Astrocyte of the spinal cord (primary cell): ENCODE results near the gene NR2F1.

Source experiments
- DNase-seq: peaks from one replicate; pipeline ENCODE4 v3.0.0; 2011; ENCODE audit warnings: low read depth, low spot score
- H3K4me3 ChIP-seq: 2 replicates; pipeline ENCODE4 v1.5.1; 2011; ENCODE audit warnings: low read depth, mild to moderate bottlenecking, low read length, moderate library complexity
- in situ Hi-C: cut with HindIII; loops from 2 replicates; pipeline ENCODE4 v1.10.0; 2017; ENCODE audit warnings: low sequenced_read_pairs
- TF ChIP-seq, protein P1 (sequence below): IDR thresholded peaks from 2 replicates; pipeline ENCODE4 v1.5.1; 2012; ENCODE audit warnings: low read depth, mild to moderate bottlenecking, low read length, inconsistent platforms

Gene NR2F1

DNA sequence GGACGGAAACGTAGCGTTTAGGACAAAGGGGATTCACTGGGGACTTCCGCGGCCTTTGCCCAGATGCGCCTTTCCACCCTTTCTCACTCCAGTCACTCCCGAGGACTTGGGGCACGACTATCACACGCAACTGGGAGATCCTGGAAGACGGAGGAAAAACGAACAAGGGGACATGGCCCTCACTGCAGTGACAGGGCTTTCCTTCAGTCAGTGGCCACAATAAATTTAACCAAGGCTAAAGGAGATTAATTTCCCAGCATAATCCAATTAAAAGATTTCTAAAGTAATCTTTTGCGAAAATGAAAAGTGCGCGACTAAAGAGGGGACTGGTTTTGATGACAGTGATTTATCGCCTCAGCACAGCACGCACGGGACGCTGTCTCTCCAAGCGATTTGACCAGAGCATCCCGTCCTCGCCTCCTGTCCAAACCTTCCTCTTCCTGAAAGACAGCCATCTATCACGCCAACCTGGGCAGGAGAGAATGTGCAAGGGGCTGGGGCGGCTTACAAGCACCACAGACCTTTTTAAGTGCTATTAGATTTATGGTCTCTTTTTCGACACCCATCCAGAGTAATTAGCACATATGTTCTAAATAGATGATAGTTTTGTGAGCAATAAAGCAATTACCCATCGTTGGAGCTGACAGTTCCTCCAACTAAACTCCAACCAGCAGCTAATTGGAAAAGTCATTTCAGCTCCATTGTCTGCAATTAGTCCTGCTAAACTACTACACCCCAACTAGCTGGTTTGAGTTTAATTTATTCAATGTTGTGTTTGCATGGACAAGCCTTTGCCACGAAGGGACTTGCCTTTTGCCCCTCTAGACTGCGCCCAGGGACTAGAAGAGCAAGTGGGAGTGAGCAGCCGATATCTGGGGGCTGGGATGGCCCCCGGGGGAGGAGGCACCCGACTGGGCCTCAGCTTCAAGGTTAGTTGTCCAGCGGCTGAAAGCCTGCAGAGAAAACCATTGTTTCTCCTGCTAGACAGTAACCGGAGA is 9.4 kb upstream of the NR2F1 start:
- TF ChIP-seq, protein P1, sequence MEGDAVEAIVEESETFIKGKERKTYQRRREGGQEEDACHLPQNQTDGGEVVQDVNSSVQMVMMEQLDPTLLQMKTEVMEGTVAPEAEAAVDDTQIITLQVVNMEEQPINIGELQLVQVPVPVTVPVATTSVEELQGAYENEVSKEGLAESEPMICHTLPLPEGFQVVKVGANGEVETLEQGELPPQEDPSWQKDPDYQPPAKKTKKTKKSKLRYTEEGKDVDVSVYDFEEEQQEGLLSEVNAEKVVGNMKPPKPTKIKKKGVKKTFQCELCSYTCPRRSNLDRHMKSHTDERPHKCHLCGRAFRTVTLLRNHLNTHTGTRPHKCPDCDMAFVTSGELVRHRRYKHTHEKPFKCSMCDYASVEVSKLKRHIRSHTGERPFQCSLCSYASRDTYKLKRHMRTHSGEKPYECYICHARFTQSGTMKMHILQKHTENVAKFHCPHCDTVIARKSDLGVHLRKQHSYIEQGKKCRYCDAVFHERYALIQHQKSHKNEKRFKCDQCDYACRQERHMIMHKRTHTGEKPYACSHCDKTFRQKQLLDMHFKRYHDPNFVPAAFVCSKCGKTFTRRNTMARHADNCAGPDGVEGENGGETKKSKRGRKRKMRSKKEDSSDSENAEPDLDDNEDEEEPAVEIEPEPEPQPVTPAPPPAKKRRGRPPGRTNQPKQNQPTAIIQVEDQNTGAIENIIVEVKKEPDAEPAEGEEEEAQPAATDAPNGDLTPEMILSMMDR, result no peak
- in situ Hi-C loops, result no loop called here
- peak overlapping the region; percentile 12 for H3K4me3 ChIP-seq
- peak; percentile 56 for DNase-seq

DNA sequence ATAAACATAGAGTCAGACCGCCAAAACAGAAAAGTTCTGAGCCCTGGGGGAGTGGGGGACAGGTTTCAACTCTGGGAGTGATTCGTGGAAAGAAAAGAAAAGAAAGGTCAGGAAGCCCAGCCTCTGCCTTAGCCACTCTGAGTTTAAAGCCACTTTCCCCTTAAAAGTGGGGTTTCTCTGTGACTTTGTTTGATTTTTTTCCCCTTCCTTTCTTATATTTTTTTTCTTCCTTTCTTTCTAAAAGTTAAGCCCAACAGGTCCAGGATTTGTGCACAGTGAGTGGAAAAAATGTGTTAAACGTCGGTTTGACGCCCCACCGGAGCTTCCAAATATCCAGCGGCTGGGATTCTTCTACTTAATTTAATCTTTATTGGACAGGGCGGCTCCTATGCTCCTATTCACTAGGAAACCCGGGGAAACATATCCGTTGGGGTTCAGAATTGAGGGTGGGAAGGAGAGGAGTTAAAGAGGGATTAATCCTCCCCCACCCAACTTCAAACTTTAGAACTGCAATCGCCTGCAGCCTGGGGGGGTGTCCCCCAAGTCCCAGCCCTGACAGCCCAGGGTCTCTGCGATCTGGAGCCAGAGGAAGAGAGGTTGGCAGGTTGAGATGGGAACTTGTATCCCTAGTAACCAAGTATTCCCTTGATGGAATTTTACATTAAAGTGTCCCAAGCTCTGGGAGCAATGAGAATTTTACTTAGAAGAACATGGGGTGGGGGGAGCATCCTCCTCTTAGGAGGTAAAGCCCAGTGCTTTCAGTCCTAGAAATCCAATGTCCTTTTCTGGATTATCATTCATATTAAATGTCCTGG is 8.3 kb upstream of the NR2F1 start:
- peak; percentile 49 for DNase-seq
- TF ChIP-seq, protein P1, result no peak
- in situ Hi-C loops, result no loop called here
- peak overlapping the region; percentile 10 for H3K4me3 ChIP-seq

DNA sequence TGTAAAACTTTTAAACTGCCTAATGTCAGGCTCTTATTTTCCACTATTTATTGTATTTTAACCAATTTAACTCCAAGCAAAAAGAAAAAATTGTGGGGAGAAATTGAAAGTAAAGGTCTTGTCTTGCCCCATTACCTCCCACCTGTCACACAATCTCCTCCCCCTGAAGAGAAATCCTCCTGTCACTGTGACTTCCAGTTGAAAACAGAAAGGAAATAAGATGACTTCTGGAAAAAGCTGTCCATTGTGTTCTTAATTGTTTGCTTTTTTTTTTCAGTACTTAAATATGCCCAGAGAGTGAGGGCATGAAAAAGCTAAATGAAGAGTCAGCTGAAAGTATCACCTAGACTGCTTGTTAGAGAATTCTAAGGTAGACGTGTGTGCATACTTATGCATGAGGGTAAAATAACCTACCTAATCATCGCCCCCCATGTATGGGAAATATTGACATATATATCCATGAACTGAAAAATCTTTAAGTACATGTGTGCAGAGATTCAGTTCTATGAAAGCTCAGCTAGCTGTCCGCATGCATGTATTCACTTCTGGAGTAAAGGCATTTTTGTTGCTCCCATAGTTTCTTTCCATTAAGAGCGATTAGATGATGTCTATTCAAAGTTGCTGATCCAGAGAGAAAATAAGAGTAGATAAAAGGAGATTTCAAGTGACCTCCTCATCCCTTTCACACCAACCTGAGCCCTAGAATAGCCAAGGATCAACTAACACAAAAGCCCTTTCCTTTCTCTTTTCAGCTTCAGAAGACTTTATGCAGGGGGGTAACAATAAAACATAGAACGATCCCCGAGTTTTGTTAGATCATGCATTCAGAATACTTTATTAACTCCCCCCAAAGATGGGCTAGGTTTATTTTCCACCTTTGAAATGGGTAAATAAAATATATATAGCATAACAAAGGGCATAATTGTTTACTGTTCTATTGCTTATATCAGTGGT is 7.3 kb upstream of the NR2F1 start:
- TF ChIP-seq, protein P1, result no peak
- DNase-seq, result peak; percentile 43
- in situ Hi-C loops, result no loop called here
- H3K4me3 ChIP-seq, result no peak overlapping the region

GRCh38 chr5:93576994-93577853 is 5.8 kb upstream of the NR2F1 start:
- TF ChIP-seq, protein P1, result no peak
- H3K4me3 ChIP-seq, result no peak overlapping the region
- no peak for DNase-seq
- in situ Hi-C loops, result no loop called here

- H3K4me3 ChIP-seq, result peak overlapping the region; percentile 76
- DNase-seq, result peak; percentile 78
- in situ Hi-C loops, result no loop called here
- TF ChIP-seq, protein P1, result no peak
These were observed 4.9 kb upstream of the NR2F1 start for GRCh38 chr5:93577854-93578812.
